ENCODE results near the gene ARMC5. TPM values are rescaled to one million over a fixed set of nuclear protein-coding genes. Genes with fewer than 3 reads are reported as not detected.

ARMC5 gene
- total RNA-seq, 1 experiment from 2014 or later, result 18.6 TPM

DNA sequence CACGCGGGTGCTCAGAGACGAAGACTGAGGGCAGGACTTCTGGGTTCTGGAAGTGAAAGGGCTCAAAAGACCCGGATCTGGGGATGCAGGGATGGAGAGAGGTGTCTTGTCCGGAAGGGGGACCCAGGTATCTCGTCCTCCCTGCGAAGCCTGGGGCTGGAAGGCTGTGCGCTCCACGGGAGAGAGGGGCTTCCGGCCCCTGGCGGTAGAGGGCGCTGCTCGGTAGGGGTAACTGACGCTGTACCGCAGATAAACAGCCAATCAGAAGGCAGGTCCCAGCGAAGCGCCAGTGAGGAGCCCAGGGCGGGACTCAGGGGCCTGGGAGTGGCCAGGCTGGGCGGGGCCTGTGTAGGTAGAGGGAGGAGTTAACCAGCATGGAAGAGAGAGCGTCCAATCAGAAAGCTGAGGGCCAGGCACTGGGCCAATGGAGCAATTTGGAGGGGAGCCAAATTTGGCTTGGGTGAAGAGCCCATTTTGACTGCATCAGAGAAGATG, 13.5 kb downstream of the ARMC5 start:
- Histone ChIP-seq H3K27ac (no peak overlapping the region), H3K9me3 (ENCODE audit: insufficient read depth, low read depth) (no peaks in the 10 kb centered on the region), H4K20me1 (ENCODE audit: insufficient read depth) (no peaks in the 10 kb centered on the region; the same call in 1 of the 2 replicates), H3K4me1 (replicated peaks; ENCODE audit: insufficient read depth) (peaks cover 13% of the 10 kb centered on the region; the same call in 1 of the 2 replicates), H3K79me2 (ENCODE audit: low read depth) (no peaks in the 10 kb centered on the region), H2AFZ (peak overlapping the region; percentile 83; the same call in 1 of the 2 replicates), H3K4me2 (peak overlapping the region; percentile 96), H3K27me3 (ENCODE audit: insufficient read depth, low read depth) (no peaks in the 10 kb centered on the region), H3F3A (ENCODE audit: insufficient read depth, low read depth) (peaks cover 27% of the 10 kb centered on the region; the same call in 1 of the 2 replicates), H3K9me2 (ENCODE audit: insufficient read depth) (no peaks in the 10 kb centered on the region), H3K36me3 (ENCODE audit: low read depth) (no peaks in the 10 kb centered on the region), H3K4me3 (peak overlapping the region; percentile 60; the same call in 1 of the 2 replicates)
- BruUV-seq (replicated peaks), result no TSS peak
- DNase-seq, result peak; percentile 62 to 95
- ChIA-PET CTCF (interaction anchor here (0.5 to 1.9 kb wide), 3 partner anchors 12 to 991 kb away, joined by 3 to 10 read pairs (median 5); no protein-coding TSS in a partner anchor), POLR2A (ENCODE audit: unreplicated experiment) (interaction anchor here (0.6 kb wide), 1 partner anchor 12 kb away, joined by 5 read pairs; no protein-coding TSS in a partner anchor)
- intact Hi-C loops (cut with micrococcal nuclease; ENCODE audit: unreplicated experiment), result loop anchor here (5.0 kb wide), 1 partner anchor 225 kb away; no protein-coding TSS in a partner anchor
- TF ChIP-seq, protein P1, sequence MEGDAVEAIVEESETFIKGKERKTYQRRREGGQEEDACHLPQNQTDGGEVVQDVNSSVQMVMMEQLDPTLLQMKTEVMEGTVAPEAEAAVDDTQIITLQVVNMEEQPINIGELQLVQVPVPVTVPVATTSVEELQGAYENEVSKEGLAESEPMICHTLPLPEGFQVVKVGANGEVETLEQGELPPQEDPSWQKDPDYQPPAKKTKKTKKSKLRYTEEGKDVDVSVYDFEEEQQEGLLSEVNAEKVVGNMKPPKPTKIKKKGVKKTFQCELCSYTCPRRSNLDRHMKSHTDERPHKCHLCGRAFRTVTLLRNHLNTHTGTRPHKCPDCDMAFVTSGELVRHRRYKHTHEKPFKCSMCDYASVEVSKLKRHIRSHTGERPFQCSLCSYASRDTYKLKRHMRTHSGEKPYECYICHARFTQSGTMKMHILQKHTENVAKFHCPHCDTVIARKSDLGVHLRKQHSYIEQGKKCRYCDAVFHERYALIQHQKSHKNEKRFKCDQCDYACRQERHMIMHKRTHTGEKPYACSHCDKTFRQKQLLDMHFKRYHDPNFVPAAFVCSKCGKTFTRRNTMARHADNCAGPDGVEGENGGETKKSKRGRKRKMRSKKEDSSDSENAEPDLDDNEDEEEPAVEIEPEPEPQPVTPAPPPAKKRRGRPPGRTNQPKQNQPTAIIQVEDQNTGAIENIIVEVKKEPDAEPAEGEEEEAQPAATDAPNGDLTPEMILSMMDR (conservative IDR thresholded peaks at IDR 0.05), result peak; percentile 71
- no peak for TF ChIP-seq EZH2 (IDR thresholded peaks at IDR 0.05; ENCODE audit: low read depth)

DNA sequence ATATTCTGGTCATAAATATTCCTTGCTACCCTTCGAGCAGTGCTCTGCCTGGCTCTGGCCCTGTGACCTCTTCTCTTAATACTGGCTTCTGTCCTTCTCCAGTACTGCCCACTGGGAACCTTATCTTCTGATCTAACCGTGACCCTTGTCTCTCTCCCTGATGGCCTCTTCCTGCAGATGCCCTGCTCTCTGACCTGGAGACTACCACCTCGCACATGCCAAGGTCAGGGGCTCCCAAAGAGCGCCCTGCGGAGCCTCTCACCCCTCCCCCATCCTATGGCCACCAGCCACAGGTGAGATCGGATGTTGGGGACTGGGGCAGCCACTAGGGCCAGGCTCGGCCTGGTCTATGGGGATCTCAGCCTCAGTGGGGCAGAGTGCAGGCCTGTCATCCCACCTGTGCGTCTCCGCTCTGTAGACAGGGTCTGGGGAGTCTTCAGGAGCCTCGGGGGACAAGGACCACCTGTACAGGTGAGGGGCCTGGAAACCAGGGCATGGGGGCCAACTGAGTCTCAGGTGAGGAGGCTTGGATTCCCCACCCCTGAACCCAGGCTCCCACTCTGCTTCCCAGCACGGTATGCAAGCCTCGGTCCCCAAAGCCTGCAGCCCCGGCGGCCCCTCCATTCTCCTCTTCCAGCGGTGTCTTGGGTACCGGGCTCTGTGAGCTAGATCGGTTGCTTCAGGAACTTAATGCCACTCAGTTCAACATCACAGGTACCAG, 14.1 kb downstream of the ARMC5 start:
- Histone ChIP-seq H3K4me1 (replicated peaks; ENCODE audit: insufficient read depth) (peaks cover 18% of the 10 kb centered on the region), H3K9me2 (ENCODE audit: insufficient read depth) (no peaks in the 10 kb centered on the region), H2AFZ (no peak overlapping the region), H3K4me3 (no peak overlapping the region), H4K20me1 (ENCODE audit: insufficient read depth) (no peaks in the 10 kb centered on the region), H3K36me3 (ENCODE audit: low read depth) (no peaks in the 10 kb centered on the region), H3K79me2 (ENCODE audit: low read depth) (no peaks in the 10 kb centered on the region), H3K27me3 (ENCODE audit: insufficient read depth, low read depth) (no peaks in the 10 kb centered on the region), H3K9me3 (ENCODE audit: insufficient read depth, low read depth) (no peaks in the 10 kb centered on the region), H3K4me2 (no peak overlapping the region), H3K27ac (no peak overlapping the region), H3F3A (ENCODE audit: insufficient read depth, low read depth) (peaks cover 34% of the 10 kb centered on the region)
- POLR2A ChIA-PET (ENCODE audit: unreplicated experiment), result interaction anchor here (0.6 kb wide), 1 partner anchor 13 kb away, joined by 5 read pairs; no protein-coding TSS in a partner anchor
- TF ChIP-seq EZH2 (IDR thresholded peaks at IDR 0.05; ENCODE audit: low read depth), result no peak
- TF ChIP-seq, protein P1 (conservative IDR thresholded peaks at IDR 0.05), result no peak
- BruUV-seq (replicated peaks), result no TSS peak
- intact Hi-C loops (cut with micrococcal nuclease; ENCODE audit: unreplicated experiment), result loop anchor here (5.0 kb wide), 1 partner anchor 224 kb away; no protein-coding TSS in a partner anchor
- no peak for DNase-seq
- CTCF ChIA-PET, result interaction anchor here (0.5 to 1.9 kb wide), 3 partner anchors 13 to 990 kb away, joined by 3 to 10 read pairs (median 5); no protein-coding TSS in a partner anchor

GRCh38 chr16:31474173-31474714, 14.9 kb downstream of the ARMC5 start:
- no peaks in the 10 kb centered on the region for H3K9me3 ChIP-seq (ENCODE audit: insufficient read depth, low read depth)
- H4K20me1 ChIP-seq (ENCODE audit: insufficient read depth), result no peaks in the 10 kb centered on the region
- intact Hi-C loops (cut with micrococcal nuclease; ENCODE audit: unreplicated experiment), result loop anchor here (5.0 kb wide), 1 partner anchor 223 kb away; no protein-coding TSS in a partner anchor
- H3K27ac ChIP-seq, result no peak overlapping the region
- H3K79me2 ChIP-seq (ENCODE audit: low read depth), result no peaks in the 10 kb centered on the region
- POLR2A ChIA-PET (ENCODE audit: unreplicated experiment), result no interaction called here
- peaks cover 24% of the 10 kb centered on the region for H3K4me1 ChIP-seq (replicated peaks; ENCODE audit: insufficient read depth)
- H3K36me3 ChIP-seq (ENCODE audit: low read depth), result no peaks in the 10 kb centered on the region
- BruUV-seq (replicated peaks), result no TSS peak
- no peaks in the 10 kb centered on the region for H3K27me3 ChIP-seq (ENCODE audit: insufficient read depth, low read depth)
- H3K4me3 ChIP-seq, result no peak overlapping the region
- peaks cover 40% of the 10 kb centered on the region for H3F3A ChIP-seq (ENCODE audit: insufficient read depth, low read depth)
- TF ChIP-seq, protein P1 (conservative IDR thresholded peaks at IDR 0.05), result no peak
- no peak for TF ChIP-seq EZH2 (IDR thresholded peaks at IDR 0.05; ENCODE audit: low read depth)
- no peak for DNase-seq
- H3K4me2 ChIP-seq, result no peak overlapping the region
- CTCF ChIA-PET, result interaction anchor here (0.6 kb wide), 1 partner anchor 221 kb away, joined by 3 read pairs; no protein-coding TSS in a partner anchor
- no peaks in the 10 kb centered on the region for H3K9me2 ChIP-seq (ENCODE audit: insufficient read depth)
- no peak overlapping the region for H2AFZ ChIP-seq
